ENCODE results near the gene SYTL3. TPM values are rescaled to one million over a fixed set of nuclear protein-coding genes. Genes with fewer than 3 reads are reported as not detected.

SYTL3 gene
- total RNA-seq, 4 donors from 2014 or later: 2.4 to 6.4 (median 2.9) TPM

- Histone ChIP-seq H3K9me3 (no peaks in the 10 kb centered on the region), H3K27me3 (no peaks in the 10 kb centered on the region), H3K27ac (peak overlapping the region; percentile 81 to 87 (median 85)), H3K4me3 (no peak overlapping the region), H3K36me3 (peaks cover 0 to 63% (median 26%) of the 10 kb centered on the region in 4 donors), H3K4me1 (peaks cover 13 to 27% (median 25%) of the 10 kb centered on the region in 4 donors)
- DNase-seq: no peak
- TF ChIP-seq POLR2AphosphoS5 (IDR thresholded peaks at IDR 0.05) (peak in 1 of 3 donors; percentile 21), EP300 (IDR thresholded peaks at IDR 0.05; ENCODE audit: low read depth) (no peak)
- intact Hi-C loops (cut with DNase I; ENCODE audit: low total_unique reads) (no loop called here), in situ Hi-C loops (cut with MboI; ENCODE audit: low pct_ligation_motif_present in 1 of 4, low pct_unique_long_range_greater_than_20kb in 1 of 4, low sequenced_read_pairs in 3 of 4) (no loop called here)
- 87% methylated on average over 16 of the region's 16 CpGs; no CpG with 5 or more reads in 1 of the 2 donors for WGBS, 2 donors (ENCODE audit: low coverage in 1 of 2)
Observed at GRCh38 chr6:158771399-158772152, 121.7 kb downstream of the SYTL3 start.

GRCh38 chr6:158772172-158772571 is 122.3 kb downstream of the SYTL3 start:
- Histone ChIP-seq H3K4me3 (no peak overlapping the region), H3K27ac (peak overlapping the region; percentile 81 to 87 (median 85)), H3K9me3 (no peaks in the 10 kb centered on the region), H3K4me1 (peaks cover 13 to 27% (median 25%) of the 10 kb centered on the region in 4 donors), H3K36me3 (peaks cover 0 to 57% (median 24%) of the 10 kb centered on the region in 4 donors), H3K27me3 (no peaks in the 10 kb centered on the region)
- WGBS, 2 donors (ENCODE audit: low coverage in 1 of 2): 94% methylated on average over 11 of the region's 11 CpGs; no CpG with 5 or more reads in 1 of the 2 donors
- intact Hi-C loops (cut with DNase I; ENCODE audit: low total_unique reads): no loop called here
- in situ Hi-C loops (cut with MboI; ENCODE audit: low pct_ligation_motif_present in 1 of 4, low pct_unique_long_range_greater_than_20kb in 1 of 4, low sequenced_read_pairs in 3 of 4): no loop called here
- no peak for DNase-seq
- no peak for TF ChIP-seq CTCF (IDR thresholded peaks at IDR 0.05)
- peak in 2 of 3 donors; percentile 11 to 13 for TF ChIP-seq POLR2AphosphoS5 (IDR thresholded peaks at IDR 0.05)
- TF ChIP-seq POLR2A (IDR thresholded peaks at IDR 0.05): no peak
- no peak for TF ChIP-seq EP300 (IDR thresholded peaks at IDR 0.05; ENCODE audit: low read depth)

GRCh38 chr6:158772851-158773371 is 123.1 kb downstream of the SYTL3 start:
- Histone ChIP-seq H3K36me3 (peaks cover 0 to 50% (median 21%) of the 10 kb centered on the region in 4 donors), H3K27me3 (no peaks in the 10 kb centered on the region), H3K27ac (peak overlapping the region; percentile 81 to 87 (median 85)), H3K4me1 (peaks cover 13 to 32% (median 31%) of the 10 kb centered on the region in 4 donors), H3K9me3 (no peaks in the 10 kb centered on the region), H3K4me3 (no peak overlapping the region)
- in situ Hi-C loops (cut with MboI; ENCODE audit: low pct_ligation_motif_present in 1 of 4, low pct_unique_long_range_greater_than_20kb in 1 of 4, low sequenced_read_pairs in 3 of 4): no loop called here
- TF ChIP-seq POLR2AphosphoS5 (IDR thresholded peaks at IDR 0.05) (peak in 2 of 3 donors; percentile 66 to 70), POLR2A (IDR thresholded peaks at IDR 0.05) (peak; percentile 20), EP300 (IDR thresholded peaks at IDR 0.05; ENCODE audit: low read depth) (peak; percentile 45), CTCF (IDR thresholded peaks at IDR 0.05) (no peak)
- WGBS, 2 donors (ENCODE audit: low coverage in 1 of 2): 42% methylated on average over 6 of the region's 6 CpGs; no CpG with 5 or more reads in 1 of the 2 donors
- DNase-seq: peak; percentile 85
- intact Hi-C loops (cut with DNase I; ENCODE audit: low total_unique reads): no loop called here

- H3K4me3 ChIP-seq: no peak overlapping the region
- no peaks in the 10 kb centered on the region for H3K9me3 ChIP-seq
- DNase-seq: no peak
- 63 to 64% methylated on average over 4 to 21 of the region's 21 CpGs for WGBS, 2 donors (ENCODE audit: low coverage in 1 of 2)
- H3K27me3 ChIP-seq: no peaks in the 10 kb centered on the region
- H3K36me3 ChIP-seq: peaks cover 0 to 40% (median 17%) of the 10 kb centered on the region in 4 donors
- in situ Hi-C loops (cut with MboI; ENCODE audit: low pct_ligation_motif_present in 1 of 4, low pct_unique_long_range_greater_than_20kb in 1 of 4, low sequenced_read_pairs in 3 of 4): no loop called here
- TF ChIP-seq POLR2A (IDR thresholded peaks at IDR 0.05): no peak
- no peak for TF ChIP-seq CTCF (IDR thresholded peaks at IDR 0.05)
- no peak for TF ChIP-seq EP300 (IDR thresholded peaks at IDR 0.05; ENCODE audit: low read depth)
- TF ChIP-seq POLR2AphosphoS5 (IDR thresholded peaks at IDR 0.05): peak in 2 of 3 donors; percentile 4 to 5
- H3K4me1 ChIP-seq: peaks cover 13 to 41% (median 35%) of the 10 kb centered on the region in 4 donors
- H3K27ac ChIP-seq: peak overlapping the region; percentile 81 to 87 (median 85)
- intact Hi-C loops (cut with DNase I; ENCODE audit: low total_unique reads): no loop called here
Observed at GRCh38 chr6:158773581-158774449, 124.0 kb downstream of the SYTL3 start.
